ENCODE measurements around the gene WDR37.

Gene WDR37

DNA sequence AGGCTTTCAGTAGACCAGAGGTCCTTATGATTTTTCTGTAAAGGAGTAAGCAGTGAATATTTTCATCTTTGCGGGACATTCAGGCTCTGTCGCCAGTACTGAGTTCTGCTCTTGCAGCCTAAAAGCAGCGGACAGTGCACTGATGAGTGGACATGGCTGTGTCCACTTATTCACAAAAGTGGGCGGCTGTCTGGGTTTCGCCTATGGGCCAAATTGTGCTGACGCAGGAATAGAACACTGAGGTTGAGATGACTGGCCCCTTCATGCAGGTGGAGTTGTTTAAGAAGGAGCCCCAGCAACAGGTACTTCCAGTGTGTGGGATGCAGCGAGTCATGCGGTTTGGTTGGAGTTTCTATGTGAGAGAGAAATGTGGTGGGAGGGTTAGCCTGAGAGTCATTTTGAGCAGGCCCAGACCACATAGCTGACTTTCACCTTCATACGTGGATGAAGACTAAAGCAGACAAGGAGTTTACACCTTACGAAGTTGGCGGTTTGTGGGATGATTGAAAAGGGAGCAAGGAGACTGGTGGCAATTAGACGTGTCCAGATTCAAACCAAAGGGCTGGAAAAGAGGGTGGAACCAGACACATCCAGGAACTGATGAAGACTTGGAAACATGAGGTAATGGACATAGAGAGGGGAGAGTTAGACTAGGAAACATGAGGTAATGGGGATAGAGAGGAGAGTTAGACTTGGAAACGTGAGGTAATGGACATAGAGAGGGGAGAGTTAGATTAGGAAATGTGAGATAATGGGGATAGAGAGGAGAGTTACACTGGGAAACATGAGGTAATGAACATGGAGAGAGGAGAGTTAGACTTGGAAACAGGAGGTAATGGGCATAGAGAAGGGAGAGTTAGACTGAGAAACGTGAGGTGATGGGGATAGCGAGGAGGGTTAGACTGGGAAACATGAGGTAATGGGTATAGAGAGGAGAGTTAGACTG is 38.2 kb downstream of the WDR37 start:
- no peaks in the 10 kb centered on the region for H3F3A ChIP-seq (ENCODE audit: control insufficient read depth, insufficient read depth)
- no peaks in the 10 kb centered on the region for H3K27me3 ChIP-seq (ENCODE audit: control insufficient read depth, low read length)
- H3K4me3 ChIP-seq (ENCODE audit: low read length): no peak overlapping the region
- no peaks in the 10 kb centered on the region for H3K79me2 ChIP-seq (ENCODE audit: control insufficient read depth, low read length)
- H3K36me3 ChIP-seq (ENCODE audit: control insufficient read depth, low read length): peaks cover 71% of the 10 kb centered on the region
- H3K27ac ChIP-seq (ENCODE audit: low read depth, low read length): no peak overlapping the region
- no peak overlapping the region for H3K4me2 ChIP-seq (ENCODE audit: low read length)
- TF ChIP-seq, protein P1, sequence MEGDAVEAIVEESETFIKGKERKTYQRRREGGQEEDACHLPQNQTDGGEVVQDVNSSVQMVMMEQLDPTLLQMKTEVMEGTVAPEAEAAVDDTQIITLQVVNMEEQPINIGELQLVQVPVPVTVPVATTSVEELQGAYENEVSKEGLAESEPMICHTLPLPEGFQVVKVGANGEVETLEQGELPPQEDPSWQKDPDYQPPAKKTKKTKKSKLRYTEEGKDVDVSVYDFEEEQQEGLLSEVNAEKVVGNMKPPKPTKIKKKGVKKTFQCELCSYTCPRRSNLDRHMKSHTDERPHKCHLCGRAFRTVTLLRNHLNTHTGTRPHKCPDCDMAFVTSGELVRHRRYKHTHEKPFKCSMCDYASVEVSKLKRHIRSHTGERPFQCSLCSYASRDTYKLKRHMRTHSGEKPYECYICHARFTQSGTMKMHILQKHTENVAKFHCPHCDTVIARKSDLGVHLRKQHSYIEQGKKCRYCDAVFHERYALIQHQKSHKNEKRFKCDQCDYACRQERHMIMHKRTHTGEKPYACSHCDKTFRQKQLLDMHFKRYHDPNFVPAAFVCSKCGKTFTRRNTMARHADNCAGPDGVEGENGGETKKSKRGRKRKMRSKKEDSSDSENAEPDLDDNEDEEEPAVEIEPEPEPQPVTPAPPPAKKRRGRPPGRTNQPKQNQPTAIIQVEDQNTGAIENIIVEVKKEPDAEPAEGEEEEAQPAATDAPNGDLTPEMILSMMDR (IDR thresholded peaks at IDR 0.05; ENCODE audit: low read depth, low read length, poor library complexity, severe bottlenecking): no peak
- no peak for TF ChIP-seq EZH2phosphoT487 (IDR thresholded peaks at IDR 0.05; ENCODE audit: borderline replicate concordance, low read length)
- no peaks in the 10 kb centered on the region for H3K9me3 ChIP-seq (ENCODE audit: control insufficient read depth, insufficient read depth, low read length)
- no peaks in the 10 kb centered on the region for H3K9me2 ChIP-seq (replicated peaks; ENCODE audit: control insufficient read depth, low read length)
- H4K20me1 ChIP-seq (ENCODE audit: control insufficient read depth, insufficient read depth, low read depth, low read length): no peaks in the 10 kb centered on the region
- H3K4me1 ChIP-seq (ENCODE audit: control insufficient read depth, low read length): no peaks in the 10 kb centered on the region

DNA sequence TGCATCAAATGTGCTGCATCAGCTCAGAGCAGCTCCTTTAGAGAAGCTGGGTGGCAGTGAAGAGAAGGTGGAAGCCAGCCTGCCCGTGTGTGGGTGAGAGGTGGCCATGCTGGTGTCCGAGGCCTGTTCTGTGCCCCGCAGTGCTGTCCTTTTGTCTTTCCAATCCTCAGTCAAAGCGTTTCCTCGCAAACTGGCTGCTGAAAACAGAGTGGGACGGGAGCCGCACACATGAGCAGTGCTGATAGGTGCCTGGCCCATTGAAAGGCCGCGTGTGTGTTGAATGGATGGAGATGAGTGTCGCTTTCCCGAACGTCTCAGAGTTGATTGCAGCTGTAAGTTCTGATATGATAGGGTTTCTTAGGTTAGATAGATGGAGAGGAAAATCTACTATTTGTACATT is 39.3 kb downstream of the WDR37 start:
- Histone ChIP-seq H3K4me3 (ENCODE audit: low read length) (no peak overlapping the region), H3K27ac (ENCODE audit: low read depth, low read length) (no peak overlapping the region), H3K36me3 (ENCODE audit: control insufficient read depth, low read length) (peaks cover 62% of the 10 kb centered on the region)

DNA sequence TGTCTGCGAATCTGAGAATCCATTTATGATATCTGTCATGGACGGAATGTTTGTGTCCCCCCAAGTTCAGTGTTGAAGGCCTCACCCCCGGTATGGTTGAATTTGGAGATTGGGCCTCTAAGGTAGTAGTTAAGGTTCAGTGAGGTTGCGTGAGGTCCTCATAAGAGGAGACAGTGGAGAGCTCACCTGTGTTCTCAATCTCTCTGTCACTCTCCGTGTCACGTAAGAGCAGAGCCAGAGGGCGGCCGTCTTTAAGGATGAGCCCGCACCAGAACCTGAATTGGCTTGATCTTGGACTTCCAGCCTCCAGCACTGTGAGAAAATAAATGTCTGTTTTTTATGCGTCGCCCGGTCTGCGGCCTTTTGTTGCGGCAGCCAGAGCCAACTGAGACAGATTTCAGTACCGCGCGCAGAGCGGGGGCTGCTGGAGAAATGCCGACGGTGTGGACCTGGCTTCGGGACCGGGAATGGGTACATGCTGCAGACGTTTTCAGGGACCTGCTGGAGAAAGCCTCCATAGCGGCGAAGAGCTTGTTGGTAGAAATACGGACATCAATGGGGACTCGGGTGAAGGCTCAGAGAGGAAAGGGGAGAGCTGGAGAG is 40.2 kb downstream of the WDR37 start:
- Histone ChIP-seq H3K4me1 (ENCODE audit: control insufficient read depth, low read length) (no peaks in the 10 kb centered on the region), H3K4me2 (ENCODE audit: low read length) (no peak overlapping the region), H4K20me1 (ENCODE audit: control insufficient read depth, insufficient read depth, low read depth, low read length) (no peaks in the 10 kb centered on the region), H3K36me3 (ENCODE audit: control insufficient read depth, low read length) (peaks cover 61% of the 10 kb centered on the region), H3K79me2 (ENCODE audit: control insufficient read depth, low read length) (no peaks in the 10 kb centered on the region), H3F3A (ENCODE audit: control insufficient read depth, insufficient read depth) (no peaks in the 10 kb centered on the region), H3K4me3 (ENCODE audit: low read length) (no peak overlapping the region), H3K27me3 (ENCODE audit: control insufficient read depth, low read length) (no peaks in the 10 kb centered on the region), H3K27ac (ENCODE audit: low read depth, low read length) (no peak overlapping the region), H3K9me3 (ENCODE audit: control insufficient read depth, insufficient read depth, low read length) (no peaks in the 10 kb centered on the region), H3K9me2 (replicated peaks; ENCODE audit: control insufficient read depth, low read length) (no peaks in the 10 kb centered on the region)
- TF ChIP-seq, protein P1 (IDR thresholded peaks at IDR 0.05; ENCODE audit: low read depth, low read length, poor library complexity, severe bottlenecking): no peak
- no peak for TF ChIP-seq EZH2phosphoT487 (IDR thresholded peaks at IDR 0.05; ENCODE audit: borderline replicate concordance, low read length)

More for the DNA sequence above, 39.3 kb downstream of the WDR37 start:
- H4K20me1 ChIP-seq (ENCODE audit: control insufficient read depth, insufficient read depth, low read depth, low read length): no peaks in the 10 kb centered on the region
- no peaks in the 10 kb centered on the region for H3K79me2 ChIP-seq (ENCODE audit: control insufficient read depth, low read length)
- no peaks in the 10 kb centered on the region for H3K27me3 ChIP-seq (ENCODE audit: control insufficient read depth, low read length)
- TF ChIP-seq EZH2phosphoT487 (IDR thresholded peaks at IDR 0.05; ENCODE audit: borderline replicate concordance, low read length): no peak
- TF ChIP-seq, protein P1 (IDR thresholded peaks at IDR 0.05; ENCODE audit: low read depth, low read length, poor library complexity, severe bottlenecking): no peak
- H3K9me3 ChIP-seq (ENCODE audit: control insufficient read depth, insufficient read depth, low read length): no peaks in the 10 kb centered on the region
- no peaks in the 10 kb centered on the region for H3K9me2 ChIP-seq (replicated peaks; ENCODE audit: control insufficient read depth, low read length)
- no peaks in the 10 kb centered on the region for H3F3A ChIP-seq (ENCODE audit: control insufficient read depth, insufficient read depth)
- no peak overlapping the region for H3K4me2 ChIP-seq (ENCODE audit: low read length)
- H3K4me1 ChIP-seq (ENCODE audit: control insufficient read depth, low read length): no peaks in the 10 kb centered on the region

Data from DOHH2 (cell line).